ENCODE measurements around the gene INS. TPM values are rescaled to one million over a fixed set of nuclear protein-coding genes. Genes with fewer than 3 reads are reported as not detected.

The INS gene
- total RNA-seq, 1 donor from 2014 or later, result not detected

- peak in 1 of 2 experiments; percentile 17 for DNase-seq (ENCODE audit: low spot score in 2 of 2, unreplicated experiment in 2 of 2)
- Mint-ChIP-seq H3K9me3 (peaks cover 8% of the 10 kb centered on the region), H3K4me1 (peaks cover 8% of the 10 kb centered on the region), H3K4me3 (no peak overlapping the region), H3K27me3 (ENCODE audit: low read depth) (peaks cover 2% of the 10 kb centered on the region), H3K36me3 (no peaks in the 10 kb centered on the region), H3K27ac (no peak overlapping the region)
- no peak for TF ChIP-seq CTCF (IDR thresholded peaks at IDR 0.05; ENCODE audit: unreplicated experiment)
Observed at GRCh38 chr11:2203440-2204259, 42.6 kb upstream of the INS start.

- H3K36me3 Mint-ChIP-seq, result no peaks in the 10 kb centered on the region
- peaks cover under 1% of the 10 kb centered on the region for H3K27me3 Mint-ChIP-seq (ENCODE audit: low read depth)
- peaks cover 8% of the 10 kb centered on the region for H3K9me3 Mint-ChIP-seq
- peaks cover 8% of the 10 kb centered on the region for H3K4me1 Mint-ChIP-seq
- H3K4me3 Mint-ChIP-seq, result no peak overlapping the region
- peak in 1 of 2 experiments; percentile 12 for DNase-seq (ENCODE audit: low spot score in 2 of 2, unreplicated experiment in 2 of 2)
- no peak for TF ChIP-seq CTCF (IDR thresholded peaks at IDR 0.05; ENCODE audit: unreplicated experiment)
- no peak overlapping the region for H3K27ac Mint-ChIP-seq
Observed at GRCh38 chr11:2202900-2203439, 42.0 kb upstream of the INS start.

- peaks cover 8% of the 10 kb centered on the region for H3K9me3 Mint-ChIP-seq
- H3K36me3 Mint-ChIP-seq, result no peaks in the 10 kb centered on the region
- no peaks in the 10 kb centered on the region for H3K27me3 Mint-ChIP-seq (ENCODE audit: low read depth)
- no peak for TF ChIP-seq CTCF (IDR thresholded peaks at IDR 0.05; ENCODE audit: unreplicated experiment)
- H3K27ac Mint-ChIP-seq, result no peak overlapping the region
- H3K4me1 Mint-ChIP-seq, result peaks cover 8% of the 10 kb centered on the region
- no peak for DNase-seq (ENCODE audit: low spot score in 2 of 2, unreplicated experiment in 2 of 2)
- no peak overlapping the region for H3K4me3 Mint-ChIP-seq
Observed at GRCh38 chr11:2202071-2202899, 41.3 kb upstream of the INS start.

- no peak for TF ChIP-seq CTCF (IDR thresholded peaks at IDR 0.05; ENCODE audit: unreplicated experiment)
- Mint-ChIP-seq H3K27me3 (ENCODE audit: low read depth) (peaks cover 7% of the 10 kb centered on the region), H3K4me3 (no peak overlapping the region), H3K9me3 (peaks cover 8% of the 10 kb centered on the region), H3K36me3 (no peaks in the 10 kb centered on the region), H3K27ac (no peak overlapping the region), H3K4me1 (peaks cover 8% of the 10 kb centered on the region)
- DNase-seq (ENCODE audit: low spot score in 2 of 2, unreplicated experiment in 2 of 2), result no peak
Observed at GRCh38 chr11:2201542-2201941, 40.5 kb upstream of the INS start.

GRCh38 chr11:2200957-2201519 is 40.0 kb upstream of the INS start:
- Mint-ChIP-seq H3K36me3 (no peaks in the 10 kb centered on the region), H3K9me3 (peaks cover 8% of the 10 kb centered on the region), H3K27ac (no peak overlapping the region), H3K27me3 (ENCODE audit: low read depth) (peaks cover 12% of the 10 kb centered on the region), H3K4me1 (peaks cover 8% of the 10 kb centered on the region), H3K4me3 (no peak overlapping the region)
- TF ChIP-seq CTCF (IDR thresholded peaks at IDR 0.05; ENCODE audit: unreplicated experiment), result no peak
- DNase-seq (ENCODE audit: low spot score in 2 of 2, unreplicated experiment in 2 of 2), result no peak
